ENCODE data around the gene TMEM30A. TPM values are rescaled to one million over a fixed set of nuclear protein-coding genes. Genes with fewer than 3 reads are reported as not detected.
A peak's percentile ranks its signal among the peaks of the same experiment; 100 is the strongest.

The TMEM30A gene
- total and polyA plus RNA-seq, 2 of the 13 experiments (the other 11 are each of a cell fraction or from before 2014, with no cell fraction given), result 17.6 to 54.4 TPM

DNA sequence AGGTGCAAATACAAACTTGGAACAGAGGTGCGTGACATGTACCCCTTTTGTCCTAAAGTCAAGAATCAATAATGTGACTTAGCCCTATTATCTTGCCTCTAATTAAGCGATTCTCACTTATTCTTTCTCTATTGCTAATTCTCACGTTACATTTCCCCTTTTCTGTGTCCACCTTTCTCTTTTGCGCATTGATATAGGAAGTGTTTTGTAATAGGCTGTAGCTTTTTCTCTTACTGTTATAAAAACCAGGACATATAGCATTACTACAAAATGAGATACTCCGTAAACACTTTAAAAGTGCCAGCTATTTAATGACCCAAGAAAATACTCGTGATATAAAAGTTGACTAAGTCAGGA, 669 bp upstream of the TMEM30A start (continued):
- TF ChIP-seq ZNF253 (CRISPR knock-in tag; IDR thresholded peaks at IDR 0.05; ENCODE audit: borderline replicate concordance), result no peak
- no peak for TF ChIP-seq ZNF230 (CRISPR knock-in tag; IDR thresholded peaks at IDR 0.05)
- no peak for TF ChIP-seq ATRX (CRISPR knock-in tag; IDR thresholded peaks at IDR 0.05; ENCODE audit: borderline replicate concordance)
- TF ChIP-seq TSC22D2 (CRISPR knock-in tag; IDR thresholded peaks at IDR 0.05; ENCODE audit: borderline replicate concordance), result no peak
- no peak for TF ChIP-seq ZNF143 (CRISPR knock-in tag; IDR thresholded peaks at IDR 0.05)
- no peak for TF ChIP-seq GABPB1 (CRISPR knock-in tag; IDR thresholded peaks at IDR 0.05)
- peak; percentile 4 for TF ChIP-seq ZNF18 (CRISPR knock-in tag; IDR thresholded peaks at IDR 0.05; ENCODE audit: insufficient replicate concordance)
- TF ChIP-seq KAT7 (CRISPR knock-in tag; IDR thresholded peaks at IDR 0.05; ENCODE audit: borderline replicate concordance), result no peak
- TF ChIP-seq ZNF878 (CRISPR knock-in tag; IDR thresholded peaks at IDR 0.05), result 0 out of 2 replicates have a peak, but pooled peaks have one; percentile 3
- TF ChIP-seq SMAD1 (CRISPR knock-in tag; IDR thresholded peaks at IDR 0.05; ENCODE audit: borderline replicate concordance, low read depth), result no peak
- no peak for TF ChIP-seq ZMYM2 (CRISPR knock-in tag; IDR thresholded peaks at IDR 0.05)
- TF ChIP-seq, protein P1, sequence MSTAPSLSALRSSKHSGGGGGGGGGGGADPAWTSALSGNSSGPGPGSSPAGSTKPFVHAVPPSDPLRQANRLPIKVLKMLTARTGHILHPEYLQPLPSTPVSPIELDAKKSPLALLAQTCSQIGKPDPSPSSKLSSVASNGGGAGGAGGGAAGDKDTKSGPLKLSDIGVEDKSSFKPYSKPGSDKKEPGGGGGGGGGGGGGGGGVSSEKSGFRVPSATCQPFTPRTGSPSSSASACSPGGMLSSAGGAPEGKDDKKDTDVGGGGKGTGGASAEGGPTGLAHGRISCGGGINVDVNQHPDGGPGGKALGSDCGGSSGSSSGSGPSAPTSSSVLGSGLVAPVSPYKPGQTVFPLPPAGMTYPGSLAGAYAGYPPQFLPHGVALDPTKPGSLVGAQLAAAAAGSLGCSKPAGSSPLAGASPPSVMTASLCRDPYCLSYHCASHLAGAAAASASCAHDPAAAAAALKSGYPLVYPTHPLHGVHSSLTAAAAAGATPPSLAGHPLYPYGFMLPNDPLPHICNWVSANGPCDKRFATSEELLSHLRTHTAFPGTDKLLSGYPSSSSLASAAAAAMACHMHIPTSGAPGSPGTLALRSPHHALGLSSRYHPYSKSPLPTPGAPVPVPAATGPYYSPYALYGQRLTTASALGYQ (CRISPR knock-in tag; IDR thresholded peaks at IDR 0.05), result peak; percentile 28
- no peak for TF ChIP-seq ZNF724P (CRISPR knock-in tag; IDR thresholded peaks at IDR 0.05; ENCODE audit: borderline replicate concordance)
- TF ChIP-seq BRF2 (CRISPR knock-in tag; IDR thresholded peaks at IDR 0.05), result 0 out of 2 replicates have a peak, but pooled peaks have one; percentile 1

Measured in HepG2 (cell line).